Kidney epithelial cell (primary cell): ENCODE results near the gene DGKG. TPM values are rescaled to one million over a fixed set of nuclear protein-coding genes. Genes with fewer than 3 reads are reported as not detected.

Experiments
- DNase-seq: peaks from one replicate; pipeline ENCODE4 v3.0.0-alpha.2; 2010; ENCODE audit warnings: low read depth
- H3K27me3 ChIP-seq: 2 replicates; pipeline ENCODE4 v1.6.0; 2011; ENCODE audit warnings: low read length; ENCODE audit not compliant: control insufficient read depth, insufficient read depth
- H3K36me3 ChIP-seq: 2 replicates; pipeline ENCODE4 v1.5.1; 2011; ENCODE audit warnings: low read length; ENCODE audit not compliant: control insufficient read depth, insufficient read depth
- H3K4me3 ChIP-seq: 2 replicates; pipeline ENCODE4 v1.5.1; 2011; ENCODE audit warnings: low read depth, mild to moderate bottlenecking, control low read depth, low read length
- CTCF ChIP-seq: IDR thresholded peaks from 2 replicates; pipeline ENCODE4 v1.5.1; 2011; ENCODE audit warnings: mild to moderate bottlenecking, moderate library complexity, low read length, control low read depth, inconsistent platforms; ENCODE audit not compliant: insufficient read depth, poor library complexity, severe bottlenecking
- total RNA-seq: library from RNA; depleted of rRNA; stranded (reverse); fragments of >200 nt; gene quantifications from 2 replicates; pipeline ENCODE4 v1.2.3, GENCODE V29; 2015

DGKG gene
- total RNA-seq, 1 donor from 2014 or later: 0.04 TPM

- DNase-seq: no peak
These were observed 240.1 kb downstream of the DGKG start for GRCh38 chr3:186121968-186122367.

GRCh38 chr3:186121278-186121677 is 240.8 kb downstream of the DGKG start:
- H3K27me3 ChIP-seq: no peaks in the 10 kb centered on the region
- no peak for TF ChIP-seq CTCF
- no peak overlapping the region for H3K4me3 ChIP-seq
- no peak for DNase-seq
- H3K36me3 ChIP-seq: no peaks in the 10 kb centered on the region

More at GRCh38 chr3:186121968-186122367, 240.1 kb downstream of the DGKG start:
- TF ChIP-seq CTCF: no peak
- no peaks in the 10 kb centered on the region for H3K36me3 ChIP-seq
- H3K4me3 ChIP-seq: no peak overlapping the region
- H3K27me3 ChIP-seq: no peaks in the 10 kb centered on the region

GRCh38 chr3:186119499-186119898 is 242.5 kb downstream of the DGKG start:
- no peaks in the 10 kb centered on the region for H3K36me3 ChIP-seq
- no peaks in the 10 kb centered on the region for H3K27me3 ChIP-seq
- no peak for DNase-seq
- H3K4me3 ChIP-seq: no peak overlapping the region
- no peak for TF ChIP-seq CTCF

GRCh38 chr3:186118692-186119091 is 243.3 kb downstream of the DGKG start:
- Histone ChIP-seq H3K4me3 (no peak overlapping the region), H3K27me3 (no peaks in the 10 kb centered on the region)
- TF ChIP-seq CTCF: no peak

GRCh38 chr3:186117521-186118134 is 244.4 kb downstream of the DGKG start:
- H3K36me3 ChIP-seq: no peaks in the 10 kb centered on the region
- DNase-seq: no peak
- H3K4me3 ChIP-seq: no peak overlapping the region
- peaks cover 2% of the 10 kb centered on the region for H3K27me3 ChIP-seq
- no peak for TF ChIP-seq CTCF

More at GRCh38 chr3:186118692-186119091, 243.3 kb downstream of the DGKG start:
- no peak for DNase-seq
- H3K36me3 ChIP-seq: no peaks in the 10 kb centered on the region

- Histone ChIP-seq H3K4me3 (no peak overlapping the region), H3K27me3 (peaks cover 2% of the 10 kb centered on the region), H3K36me3 (no peaks in the 10 kb centered on the region)
- no peak for DNase-seq
- no peak for TF ChIP-seq CTCF
These were observed 246.6 kb downstream of the DGKG start for GRCh38 chr3:186115239-186115996.
